HG03175 (cell line): ENCODE measurements around the gene LGR4.

Experiments
- ATAC-seq: cut with Tn5 transposase; IDR thresholded peaks from one replicate; pipeline ENCODE4 v1.9.1; 2021; ENCODE audit warnings: mild to moderate bottlenecking, moderate library complexity; ENCODE audit not compliant: unreplicated experiment

The LGR4 gene

GRCh38 chr11:27384227-27384626 is 88.4 kb downstream of the LGR4 start:
- no peak for ATAC-seq

GRCh38 chr11:27383645-27384044 is 88.9 kb downstream of the LGR4 start:
- ATAC-seq = no peak

GRCh38 chr11:27381238-27381666 is 91.3 kb downstream of the LGR4 start:
- ATAC-seq = peak; percentile 46

- no peak for ATAC-seq
Observed at GRCh38 chr11:27380771-27381170, 91.8 kb downstream of the LGR4 start.

- ATAC-seq = no peak
Observed at GRCh38 chr11:27379449-27379848, 93.1 kb downstream of the LGR4 start.

- ATAC-seq = no peak
Observed at GRCh38 chr11:27375370-27375769, 97.2 kb downstream of the LGR4 start.

- ATAC-seq = no peak
Observed at GRCh38 chr11:27373856-27374602, 98.6 kb downstream of the LGR4 start.

GRCh38 chr11:27373392-27373791 is 99.2 kb downstream of the LGR4 start:
- ATAC-seq = no peak

- no peak for ATAC-seq
Observed at GRCh38 chr11:27372164-27372563, 100.4 kb downstream of the LGR4 start.

- ATAC-seq = no peak
Observed at GRCh38 chr11:27371489-27371888, 101.1 kb downstream of the LGR4 start.

GRCh38 chr11:27370374-27370773 is 102.2 kb downstream of the LGR4 start:
- no peak for ATAC-seq

- ATAC-seq = no peak
Observed at GRCh38 chr11:27367881-27368280, 104.7 kb downstream of the LGR4 start.

- ATAC-seq = no peak
Observed at GRCh38 chr11:27363576-27364117, 108.9 kb downstream of the LGR4 start.

- peak; percentile 99 for ATAC-seq
Observed at GRCh38 chr11:27362749-27363575, 109.6 kb downstream of the LGR4 start, which contains the start of gene CCDC34. Gene CCDC34, minus strand, starts transcription at chr11:27363215. Its CDS starts 21 bp downstream, at chr11:27363194.

- no peak for ATAC-seq
Observed at GRCh38 chr11:27361649-27362431, 110.8 kb downstream of the LGR4 start.

- ATAC-seq = no peak
Observed at GRCh38 chr11:27358296-27358695, 114.3 kb downstream of the LGR4 start.

- ATAC-seq = no peak
Observed at GRCh38 chr11:27357250-27357649, 115.3 kb downstream of the LGR4 start.

- no peak for ATAC-seq
Observed at GRCh38 chr11:27356624-27357222, 115.9 kb downstream of the LGR4 start.

- ATAC-seq = no peak
Observed at GRCh38 chr11:27355575-27356104, 117.0 kb downstream of the LGR4 start.

- no peak for ATAC-seq
Observed at GRCh38 chr11:27354359-27354965, 118.1 kb downstream of the LGR4 start.
